Regular cardiac myocyte (primary cell): Measurements from ENCODE around the gene HOXA10. TPM values are rescaled to one million over a fixed set of nuclear protein-coding genes. Genes with fewer than 3 reads are reported as not detected.

Source experiments
- total RNA-seq: library from RNA; depleted of rRNA; stranded (reverse); fragments of >200 nt; gene quantifications from 2 replicates; pipeline ENCODE4 v1.2.3, GENCODE V29; 2014

Gene HOXA10
- not detected in 2 replicates for total RNA-seq

GRCh38 chr7:27173956-27174873 is at the start of gene HOXA10:
Gene HOXA10, minus strand, starts transcription at chr7:27174320. Its CDS starts 14 bp downstream, at chr7:27174306.

GRCh38 chr7:27199849-27200760 is 26.0 kb upstream of the HOXA10 start, which contains the start of gene HOXA13:
Gene HOXA13, minus strand, starts transcription at chr7:27200091. Its CDS starts 14 bp downstream, at chr7:27200077.

GRCh38 chr7:27185013-27185853 is 11.1 kb upstream of the HOXA10 start, which contains the start of gene HOXA11:
Gene HOXA11, minus strand, starts transcription at chr7:27185232. Its CDS starts 88 bp downstream, at chr7:27185144.

GRCh38 chr7:27165089-27165995 is 8.8 kb downstream of the HOXA10 start, which contains the start of gene HOXA9:
Gene HOXA9, minus strand, starts transcription at chr7:27165537. Its CDS starts 80 bp downstream, at chr7:27165457.

GRCh38 chr7:27156508-27156898 is 17.6 kb downstream of the HOXA10 start, which contains the start of gene HOXA7:
Gene HOXA7, minus strand, starts transcription at chr7:27156675. Its CDS starts 130 bp downstream, at chr7:27156545.

GRCh38 chr7:27151931-27152815 is 21.9 kb downstream of the HOXA10 start, which contains the start of gene HOXA3:
Gene HOXA3, minus strand, starts transcription at chr7:27152583. Its CDS starts 41,943 bp downstream, at chr7:27110640.

GRCh38 chr7:27147199-27148030 is 26.7 kb downstream of the HOXA10 start, which contains the start of gene HOXA6:
Gene HOXA6, minus strand, starts transcription at chr7:27147774. Its CDS starts 25 bp downstream, at chr7:27147749.

GRCh38 chr7:27143023-27143949 is 30.8 kb downstream of the HOXA10 start, which contains the start of gene HOXA5:
Gene HOXA5, minus strand, starts transcription at chr7:27143681. Its CDS starts 74 bp downstream, at chr7:27143607.

GRCh38 chr7:27130540-27131389 is 43.4 kb downstream of the HOXA10 start, which contains the start of gene HOXA4:
Gene HOXA4, minus strand, starts transcription at chr7:27130757. Its CDS starts 24 bp downstream, at chr7:27130733.

Other genes with a start within 250 kb of the HOXA10 start
- gene HOXA1, start 78.3 kb downstream of the HOXA10 start, total RNA-seq, result not detected in 2 replicates
- gene HOXA2, start 71.6 kb downstream of the HOXA10 start, total RNA-seq, result 0.28 TPM in 1 of 2 replicates, not detected in the other
- gene HOXA4, start 43.6 kb downstream of the HOXA10 start, total RNA-seq, result not detected in 2 replicates
- gene HOXA5, start 30.6 kb downstream of the HOXA10 start, total RNA-seq, result 0.77 and 0.85 TPM in 2 replicates
- 0.28 TPM in 1 of 2 replicates, not detected in the other for gene HOXA6, start 26.5 kb downstream of the HOXA10 start, total RNA-seq
- under 0.01 TPM in 1 of 2 replicates, not detected in the other for gene HOXA3, start 21.7 kb downstream of the HOXA10 start, total RNA-seq
- gene HOXA7, start 17.6 kb downstream of the HOXA10 start, total RNA-seq, result under 0.01 TPM in 1 of 2 replicates, not detected in the other
- gene HOXA9, start 8.8 kb downstream of the HOXA10 start, total RNA-seq, result not detected in 2 replicates
- under 0.01 TPM in 1 of 2 replicates, not detected in the other for gene HOXA11, start 10.9 kb upstream of the HOXA10 start, total RNA-seq
- gene HOXA13, start 25.8 kb upstream of the HOXA10 start, total RNA-seq, result under 0.01 TPM in 1 of 2 replicates, not detected in the other
- gene EVX1, start 68.5 kb upstream of the HOXA10 start, total RNA-seq, result not detected in 2 replicates